ENCODE results near the gene MAP4K2.

The MAP4K2 gene

DNA sequence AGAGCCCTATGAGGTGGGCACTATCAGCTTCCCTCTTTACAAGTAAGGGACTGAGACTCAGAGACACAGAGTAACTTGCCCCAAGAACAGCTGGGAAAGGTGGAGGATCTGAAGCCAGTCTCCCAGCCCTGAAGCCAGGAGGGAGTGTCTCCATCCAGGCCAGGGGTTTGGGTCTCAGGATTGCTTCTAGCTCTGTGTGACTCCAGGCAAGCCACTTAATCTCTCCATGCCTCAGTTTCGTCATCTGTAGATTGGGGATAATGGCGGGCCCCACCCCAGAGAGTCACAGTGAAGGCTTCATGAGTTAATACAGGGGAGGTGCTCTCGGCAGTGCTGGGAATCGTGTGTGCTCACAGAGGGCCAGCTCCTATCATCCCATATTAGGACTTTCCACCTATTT lies 10.5 kb downstream of the MAP4K2 start:
- CTCF ChIA-PET: interaction anchor here (1.5 to 1.8 kb wide), 2 partner anchors 10 to 11 kb away, joined by 3 to 6 read pairs; partner anchors contain the start of gene MAP4K2
- POLR2A ChIA-PET: interaction anchor here (1.1 kb wide), 1 partner anchor 10 kb away, joined by 5 read pairs; no protein-coding TSS in a partner anchor
- TF ChIP-seq, protein P1, sequence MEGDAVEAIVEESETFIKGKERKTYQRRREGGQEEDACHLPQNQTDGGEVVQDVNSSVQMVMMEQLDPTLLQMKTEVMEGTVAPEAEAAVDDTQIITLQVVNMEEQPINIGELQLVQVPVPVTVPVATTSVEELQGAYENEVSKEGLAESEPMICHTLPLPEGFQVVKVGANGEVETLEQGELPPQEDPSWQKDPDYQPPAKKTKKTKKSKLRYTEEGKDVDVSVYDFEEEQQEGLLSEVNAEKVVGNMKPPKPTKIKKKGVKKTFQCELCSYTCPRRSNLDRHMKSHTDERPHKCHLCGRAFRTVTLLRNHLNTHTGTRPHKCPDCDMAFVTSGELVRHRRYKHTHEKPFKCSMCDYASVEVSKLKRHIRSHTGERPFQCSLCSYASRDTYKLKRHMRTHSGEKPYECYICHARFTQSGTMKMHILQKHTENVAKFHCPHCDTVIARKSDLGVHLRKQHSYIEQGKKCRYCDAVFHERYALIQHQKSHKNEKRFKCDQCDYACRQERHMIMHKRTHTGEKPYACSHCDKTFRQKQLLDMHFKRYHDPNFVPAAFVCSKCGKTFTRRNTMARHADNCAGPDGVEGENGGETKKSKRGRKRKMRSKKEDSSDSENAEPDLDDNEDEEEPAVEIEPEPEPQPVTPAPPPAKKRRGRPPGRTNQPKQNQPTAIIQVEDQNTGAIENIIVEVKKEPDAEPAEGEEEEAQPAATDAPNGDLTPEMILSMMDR (IDR thresholded peaks at IDR 0.05; ENCODE audit: insufficient read depth, low read length, missing control alignments): no peak
- H3K4me3 ChIP-seq (ENCODE audit: low read depth, low read length): no peak overlapping the region
- no peak for DNase-seq (ENCODE audit: low read depth, low spot score)

DNA sequence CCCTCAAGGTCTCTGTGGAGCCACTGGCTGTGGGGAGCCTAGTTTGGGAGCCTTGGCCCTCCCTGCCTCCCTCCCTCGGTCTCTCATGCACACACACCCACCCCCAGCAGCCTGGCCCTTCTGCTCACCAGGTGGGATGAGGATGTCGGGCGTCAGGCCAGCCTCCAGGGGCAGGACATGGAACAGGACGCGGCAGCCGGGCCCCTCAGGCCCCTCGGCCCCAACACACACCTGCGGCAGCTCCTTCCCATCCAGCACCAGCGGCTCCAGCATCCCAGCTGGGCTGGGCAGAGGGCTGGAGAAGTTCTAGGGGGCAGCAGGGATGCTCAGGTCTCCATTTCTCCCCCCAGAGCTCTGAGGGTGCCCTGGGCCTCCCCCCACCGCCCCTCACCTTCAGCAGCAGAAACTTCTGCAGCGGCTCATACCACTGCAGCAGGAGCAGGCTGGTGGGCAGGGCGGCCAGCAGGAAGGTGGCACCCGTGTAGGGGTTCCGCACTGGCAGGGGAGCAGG lies 11.2 kb downstream of the MAP4K2 start:
- CTCF ChIA-PET: interaction anchor here (0.6 to 1.8 kb wide), 5 partner anchors 8 to 19 kb away, joined by 3 to 6 read pairs (median 3); partner anchors contain the start of gene MAP4K2
- no peak for DNase-seq (ENCODE audit: low read depth, low spot score)
- POLR2A ChIA-PET: no interaction called here
- H3K4me3 ChIP-seq (ENCODE audit: low read depth, low read length): no peak overlapping the region
- TF ChIP-seq, protein P1 (IDR thresholded peaks at IDR 0.05; ENCODE audit: insufficient read depth, low read length, missing control alignments): no peak

DNA sequence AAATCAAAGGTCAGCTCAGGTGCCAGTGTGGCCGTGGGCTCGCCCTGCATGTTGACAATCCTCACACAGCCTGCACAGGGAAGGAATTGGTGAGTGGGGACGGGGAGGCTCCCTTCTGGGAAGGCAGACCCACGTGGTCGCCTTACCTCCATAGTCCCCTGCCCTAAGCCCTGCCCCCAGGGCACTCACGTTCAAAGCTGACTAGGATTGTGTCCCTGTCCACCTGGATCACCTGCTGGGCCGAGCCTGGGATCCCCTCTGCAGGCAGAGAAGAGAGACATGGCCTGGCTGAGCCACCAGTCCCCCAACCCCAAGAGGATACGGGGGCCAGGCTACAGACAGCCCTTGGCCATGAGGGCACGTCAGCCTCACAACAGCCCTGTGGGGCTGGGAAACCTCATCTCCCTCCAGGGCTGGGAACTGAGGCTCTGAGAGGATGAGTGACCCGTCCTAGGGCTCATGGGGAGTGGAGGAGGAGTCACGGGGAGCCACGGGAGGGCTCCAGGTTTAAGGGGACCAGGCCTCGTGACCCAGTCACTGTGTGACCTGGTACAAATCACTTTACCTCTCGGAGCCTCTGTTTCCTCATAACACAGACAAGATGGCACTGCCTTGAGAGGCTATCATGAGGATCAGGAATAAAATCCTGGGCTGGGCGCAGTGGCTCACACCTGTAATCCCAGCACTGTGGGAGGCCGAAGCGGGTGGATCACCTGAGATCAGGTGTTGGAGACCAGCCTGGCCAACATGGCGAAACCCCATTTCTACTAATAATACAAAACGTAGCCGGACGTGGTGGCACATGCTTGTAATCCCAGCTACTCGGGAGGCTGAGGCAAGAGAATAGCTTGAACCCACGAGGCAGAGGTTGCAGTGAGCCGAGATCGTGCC lies 12.6 kb downstream of the MAP4K2 start:
- no peak overlapping the region for H3K4me3 ChIP-seq (ENCODE audit: low read depth, low read length)
- ChIA-PET CTCF (no interaction called here), POLR2A (no interaction called here)
- no peak for DNase-seq (ENCODE audit: low read depth, low spot score)
- TF ChIP-seq, protein P1 (IDR thresholded peaks at IDR 0.05; ENCODE audit: insufficient read depth, low read length, missing control alignments): no peak

DNA sequence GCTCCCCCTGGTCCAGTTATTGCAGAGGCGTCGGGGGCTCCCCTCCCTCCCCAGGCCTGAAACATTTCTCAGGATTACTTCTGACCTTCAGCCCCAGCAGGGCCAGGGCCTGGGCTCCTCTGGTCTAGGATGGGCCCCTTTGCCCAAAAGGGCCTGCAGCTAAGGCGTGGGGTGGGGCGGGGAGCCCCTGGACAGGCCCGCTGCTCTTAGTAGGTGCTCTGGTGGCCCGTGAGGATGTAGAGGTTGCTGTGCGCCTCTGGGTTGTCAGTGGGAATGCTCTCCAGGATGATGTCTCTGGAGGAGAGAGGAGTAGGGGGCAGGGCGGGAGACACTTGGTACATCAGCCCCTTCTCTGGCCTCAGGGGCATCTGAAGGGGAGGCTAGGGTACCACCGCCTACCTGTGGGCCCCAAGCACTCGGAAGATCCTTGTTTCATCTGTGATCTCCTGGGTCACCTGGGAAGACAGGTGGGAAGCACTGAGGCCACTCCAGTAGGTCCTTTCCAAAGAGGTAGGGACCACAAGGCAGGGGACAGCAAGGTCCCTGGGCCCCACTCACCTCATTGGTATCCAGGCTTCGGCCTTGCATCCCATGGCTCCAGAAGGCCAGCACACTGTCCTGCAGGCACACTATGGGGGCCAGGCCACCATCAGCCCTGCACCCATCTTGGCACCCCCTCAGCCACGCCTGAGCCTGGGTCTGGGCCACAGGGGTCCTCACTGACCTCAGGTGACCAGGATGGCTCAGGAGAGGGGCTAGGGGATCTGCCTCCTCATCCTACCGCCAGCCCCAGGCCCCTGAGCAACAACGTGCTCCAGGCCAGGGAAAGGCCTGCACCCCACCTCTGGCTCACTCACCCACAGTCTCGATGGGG lies 13.4 kb downstream of the MAP4K2 start:
- TF ChIP-seq, protein P1 (IDR thresholded peaks at IDR 0.05; ENCODE audit: insufficient read depth, low read length, missing control alignments): no peak
- ChIA-PET POLR2A (no interaction called here), CTCF (interaction anchor here (2.3 kb wide), 2 partner anchors 8 to 10 kb away, joined by 11 to 13 read pairs; partner anchors contain the start of gene SF1)
- no peak overlapping the region for H3K4me3 ChIP-seq (ENCODE audit: low read depth, low read length)
- DNase-seq (ENCODE audit: low read depth, low spot score): no peak

DNA sequence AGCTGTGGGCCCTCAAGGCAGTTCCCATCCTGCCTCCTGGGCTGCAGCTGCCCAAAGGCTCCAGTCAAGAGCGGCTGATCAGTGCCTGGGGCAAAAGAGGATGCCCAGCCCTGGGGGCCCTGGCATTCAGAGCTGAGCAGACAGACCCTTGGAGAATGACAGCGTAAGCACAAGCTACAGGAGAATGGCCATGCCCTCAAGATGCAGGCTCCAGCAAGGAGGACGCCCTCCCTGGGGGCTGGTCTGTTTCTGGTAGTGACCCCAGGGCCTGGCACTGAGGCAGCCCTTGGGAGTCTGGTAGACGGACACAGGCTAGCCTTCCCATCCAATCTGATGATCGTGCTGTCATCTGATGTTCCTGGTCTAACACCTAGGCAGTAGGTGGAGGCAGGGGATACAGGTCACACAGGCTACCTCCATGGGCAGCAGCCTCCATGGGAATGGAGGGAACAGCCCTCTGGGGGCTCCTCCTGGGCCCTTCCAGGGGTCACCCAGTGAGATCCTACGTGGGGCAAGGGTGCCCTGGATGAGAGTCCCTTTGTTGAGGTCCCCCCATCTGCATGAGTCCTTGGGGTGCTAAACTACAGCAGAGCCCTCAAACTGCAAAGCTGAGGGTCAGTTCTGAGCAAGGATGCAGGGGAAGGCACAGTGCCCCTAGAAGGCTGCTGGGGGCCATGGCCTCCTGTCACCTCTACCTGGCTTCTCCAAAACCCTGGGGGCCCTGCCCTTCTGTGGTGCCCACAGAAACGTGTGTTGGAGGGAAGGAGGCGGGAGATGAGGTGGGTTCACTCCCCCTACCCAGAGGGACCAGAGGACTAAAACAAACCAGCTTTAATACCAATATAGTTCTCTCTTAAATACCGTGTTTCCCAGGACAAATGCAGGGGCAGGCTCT lies 14.4 kb downstream of the MAP4K2 start:
- TF ChIP-seq, protein P1 (IDR thresholded peaks at IDR 0.05; ENCODE audit: insufficient read depth, low read length, missing control alignments): no peak
- DNase-seq (ENCODE audit: low read depth, low spot score): no peak
- no peak overlapping the region for H3K4me3 ChIP-seq (ENCODE audit: low read depth, low read length)
- POLR2A ChIA-PET: no interaction called here
- CTCF ChIA-PET: interaction anchor here (0.7 to 2.3 kb wide), 10 partner anchors 9 to 329 kb away, joined by 3 to 13 read pairs (median 4); partner anchors contain the start of genes MAP4K2, SF1 and ZNHIT2

All from AG04449 (cell line).